HG03520 (cell line): ENCODE results near the gene TAF1A.
A peak's percentile ranks its signal among the peaks of the same experiment; 100 is the strongest.

Experiments used
- ATAC-seq: cut with Tn5 transposase; IDR thresholded peaks from one replicate; pipeline ENCODE4 v1.9.1; 2021; ENCODE audit warnings: mild to moderate bottlenecking, moderate library complexity; ENCODE audit not compliant: unreplicated experiment

TAF1A gene

GRCh38 chr1:222600281-222600680, 10.5 kb upstream of the TAF1A start:
- ATAC-seq, result no peak

- no peak for ATAC-seq
Measured at GRCh38 chr1:222596696-222597095, 7.0 kb upstream of the TAF1A start.

GRCh38 chr1:222594789-222595188, 5.1 kb upstream of the TAF1A start:
- no peak for ATAC-seq

- ATAC-seq, result no peak
Measured at GRCh38 chr1:222592171-222592570, 2.4 kb upstream of the TAF1A start.

GRCh38 chr1:222588135-222588534, 1.6 kb downstream of the TAF1A start:
- no peak for ATAC-seq

- no peak for ATAC-seq
Measured at GRCh38 chr1:222586842-222587241, 2.9 kb downstream of the TAF1A start.

GRCh38 chr1:222583079-222583478, 6.7 kb downstream of the TAF1A start:
- ATAC-seq, result peak; percentile 81

- ATAC-seq, result no peak
Measured at GRCh38 chr1:222582099-222582774, 7.5 kb downstream of the TAF1A start.

GRCh38 chr1:222579316-222579715, 10.4 kb downstream of the TAF1A start:
- no peak for ATAC-seq

GRCh38 chr1:222570837-222571236, 18.9 kb downstream of the TAF1A start:
- no peak for ATAC-seq

GRCh38 chr1:222561656-222562055, 28.1 kb downstream of the TAF1A start:
- ATAC-seq, result no peak

- ATAC-seq, result no peak
Measured at GRCh38 chr1:222557574-222557973, 32.2 kb downstream of the TAF1A start.

- ATAC-seq, result no peak
Measured at GRCh38 chr1:222557148-222557547, 32.6 kb downstream of the TAF1A start.

- ATAC-seq, result no peak
Measured at GRCh38 chr1:222555992-222556615, 33.6 kb downstream of the TAF1A start.

- ATAC-seq, result no peak
Measured at GRCh38 chr1:222554177-222554576, 35.6 kb downstream of the TAF1A start.

- no peak for ATAC-seq
Measured at GRCh38 chr1:222552882-222553281, 36.9 kb downstream of the TAF1A start.

GRCh38 chr1:222547944-222548671, 41.6 kb downstream of the TAF1A start, which contains the start of gene HHIPL2:
Gene HHIPL2, minus strand, starts transcription at chr1:222548104. Its CDS starts 60 bp downstream, at chr1:222548044.
- no peak for ATAC-seq

- ATAC-seq, result no peak
Measured at GRCh38 chr1:222547260-222547614, 42.5 kb downstream of the TAF1A start.

- ATAC-seq, result no peak
Measured at GRCh38 chr1:222546548-222547259, 43.0 kb downstream of the TAF1A start.

GRCh38 chr1:222546091-222546490, 43.6 kb downstream of the TAF1A start:
- ATAC-seq, result no peak

GRCh38 chr1:222543817-222544216, 45.9 kb downstream of the TAF1A start:
- no peak for ATAC-seq
